ENCODE measurements around the gene SLBP.

- TF ChIP-seq CTCF (IDR thresholded peaks at IDR 0.05) (no peak), REST (IDR thresholded peaks at IDR 0.05; ENCODE audit: insufficient read depth in 1 of 2, low read depth in 2 of 2, low read length in 1 of 2) (no peak), TCF7L2 (IDR thresholded peaks at IDR 0.05; ENCODE audit: low read depth, low read length) (no peak), SIN3A (IDR thresholded peaks at IDR 0.05; ENCODE audit: borderline replicate concordance, insufficient read depth, low read depth, low read length) (no peak), POLR2AphosphoS5 (IDR thresholded peaks at IDR 0.05; ENCODE audit: low read depth, low read length) (no peak)
Observed at GRCh38 chr4:1756893-1757779, 45.0 kb upstream of the SLBP start.
